KOPT-K1 (cell line): ENCODE results near the gene LEMD1.

Source experiments
- H3K27ac ChIP-seq: fragments of 200-600 bp; sonication (generic); 2 replicates; pipeline ENCODE4 v1.5.1; 2016; ENCODE audit warnings: antibody characterized with exemption, mild to moderate bottlenecking, low read depth, low read length; ENCODE audit not compliant: poor library complexity, severe bottlenecking
- H3K36me3 ChIP-seq: fragments of 200-600 bp; sonication (generic); 2 replicates; pipeline ENCODE4 v1.5.1; 2017; ENCODE audit warnings: antibody characterized with exemption, mild to moderate bottlenecking, low read length, moderate library complexity; ENCODE audit not compliant: insufficient read depth
- H3K9me3 ChIP-seq: fragments of 200-600 bp; sonication (generic); 2 replicates; pipeline ENCODE4 v1.5.1; 2017; ENCODE audit warnings: antibody characterized with exemption, low read length, mild to moderate bottlenecking; ENCODE audit not compliant: insufficient read depth, poor library complexity, severe bottlenecking

LEMD1 gene

GRCh38 chr1:205350124-205350523 is 71.7 kb downstream of the LEMD1 start:
- Histone ChIP-seq H3K36me3 (no peaks in the 10 kb centered on the region), H3K27ac (no peak overlapping the region), H3K9me3 (no peaks in the 10 kb centered on the region)

GRCh38 chr1:205348554-205349487 is 73.0 kb downstream of the LEMD1 start:
- no peak overlapping the region for H3K27ac ChIP-seq

GRCh38 chr1:205346956-205347574 is 74.8 kb downstream of the LEMD1 start:
- Histone ChIP-seq H3K9me3 (no peaks in the 10 kb centered on the region), H3K36me3 (no peaks in the 10 kb centered on the region), H3K27ac (no peak overlapping the region)

More at GRCh38 chr1:205348554-205349487, 73.0 kb downstream of the LEMD1 start:
- Histone ChIP-seq H3K9me3 (no peaks in the 10 kb centered on the region), H3K36me3 (no peaks in the 10 kb centered on the region)

- H3K27ac ChIP-seq = no peak overlapping the region
- no peaks in the 10 kb centered on the region for H3K36me3 ChIP-seq
- H3K9me3 ChIP-seq = no peaks in the 10 kb centered on the region
These were observed 76.1 kb downstream of the LEMD1 start for GRCh38 chr1:205345761-205346160.

GRCh38 chr1:205344066-205344928 is 77.6 kb downstream of the LEMD1 start:
- H3K9me3 ChIP-seq = no peaks in the 10 kb centered on the region
- H3K27ac ChIP-seq = no peak overlapping the region
- no peaks in the 10 kb centered on the region for H3K36me3 ChIP-seq

- no peaks in the 10 kb centered on the region for H3K36me3 ChIP-seq
- H3K9me3 ChIP-seq = no peaks in the 10 kb centered on the region
- no peak overlapping the region for H3K27ac ChIP-seq
These were observed 78.3 kb downstream of the LEMD1 start for GRCh38 chr1:205343431-205344065.

- Histone ChIP-seq H3K27ac (no peak overlapping the region), H3K9me3 (no peaks in the 10 kb centered on the region), H3K36me3 (no peaks in the 10 kb centered on the region)
These were observed 78.9 kb downstream of the LEMD1 start for GRCh38 chr1:205342986-205343385.

- no peaks in the 10 kb centered on the region for H3K36me3 ChIP-seq
- no peak overlapping the region for H3K27ac ChIP-seq
These were observed 81.2 kb downstream of the LEMD1 start for GRCh38 chr1:205340676-205341075.

GRCh38 chr1:205339717-205340116 is 82.1 kb downstream of the LEMD1 start:
- Histone ChIP-seq H3K9me3 (no peaks in the 10 kb centered on the region), H3K27ac (no peak overlapping the region), H3K36me3 (no peaks in the 10 kb centered on the region)

More at GRCh38 chr1:205340676-205341075, 81.2 kb downstream of the LEMD1 start:
- H3K9me3 ChIP-seq = no peaks in the 10 kb centered on the region

GRCh38 chr1:205339197-205339702 is 82.6 kb downstream of the LEMD1 start:
- Histone ChIP-seq H3K36me3 (no peaks in the 10 kb centered on the region), H3K27ac (no peak overlapping the region), H3K9me3 (no peaks in the 10 kb centered on the region)

- H3K9me3 ChIP-seq = no peaks in the 10 kb centered on the region
These were observed 83.8 kb downstream of the LEMD1 start for GRCh38 chr1:205338011-205338410.

GRCh38 chr1:205337481-205337880 is 84.4 kb downstream of the LEMD1 start:
- H3K27ac ChIP-seq = no peak overlapping the region

More at GRCh38 chr1:205338011-205338410, 83.8 kb downstream of the LEMD1 start:
- Histone ChIP-seq H3K27ac (no peak overlapping the region), H3K36me3 (no peaks in the 10 kb centered on the region)

GRCh38 chr1:205335692-205336091 is 86.2 kb downstream of the LEMD1 start:
- Histone ChIP-seq H3K27ac (no peak overlapping the region), H3K36me3 (no peaks in the 10 kb centered on the region), H3K9me3 (no peaks in the 10 kb centered on the region)

More at GRCh38 chr1:205337481-205337880, 84.4 kb downstream of the LEMD1 start:
- H3K9me3 ChIP-seq = no peaks in the 10 kb centered on the region
- H3K36me3 ChIP-seq = no peaks in the 10 kb centered on the region

- Histone ChIP-seq H3K36me3 (no peaks in the 10 kb centered on the region), H3K9me3 (no peaks in the 10 kb centered on the region), H3K27ac (no peak overlapping the region)
These were observed 89.7 kb downstream of the LEMD1 start for GRCh38 chr1:205332015-205332791.
